H1 (cell line): ENCODE results near the gene SLC1A4.

Source experiments
- ATF2 ChIP-seq: IDR thresholded peaks from 2 replicates; pipeline ENCODE4 v1.6.1; 2012; ENCODE audit warnings: low read length, inconsistent platforms
- BCL11A ChIP-seq, 2 experiments: IDR thresholded peaks; one replicate each; pipeline ENCODE4 v1.6.1; 2011; ENCODE audit warnings: low read depth in 2 of 2, low read length in 2 of 2, mild to moderate bottlenecking in 2 of 2
- CBX5 ChIP-seq: fragments of 300-800, 300-1000 bp; sonication (generic); IDR thresholded peaks from 2 replicates; pipeline ENCODE4 v1.7.1; 2016; ENCODE audit warnings: antibody characterized with exemption, low read length, low read depth
- CTCF ChIP-seq, 3 experiments: IDR thresholded peaks; 1 replicate in 2 of 3; 2 replicates in 1 of 3; pipeline versions ENCODE4 v1.5.1 to v1.6.1; 2011; ENCODE audit warnings: low read length in 3 of 3, mild to moderate bottlenecking in 3 of 3, inconsistent platforms in 2 of 3, low read depth in 1 of 3, moderate library complexity in 1 of 3; ENCODE audit not compliant: insufficient read depth in 1 of 3; ENCODE audit errors: control extremely low read depth in 1 of 3
- EZH2 ChIP-seq: fragments of 200-600 bp; sonication (generic); IDR thresholded peaks from 2 replicates; pipeline ENCODE4 v1.7.1; 2012; ENCODE audit warnings: low read depth, mild to moderate bottlenecking, moderate library complexity, low read length, inconsistent platforms; ENCODE audit not compliant: severe bottlenecking
- GABPA ChIP-seq: IDR thresholded peaks from 2 replicates; pipeline ENCODE4 v1.6.1; 2011; ENCODE audit warnings: mild to moderate bottlenecking, low read length, moderate library complexity, borderline replicate concordance; ENCODE audit not compliant: insufficient read depth
- HDAC2 ChIP-seq, 2 experiments: fragments of 300-600 bp in 1 of 2; sonication (generic) in 1 of 2; IDR thresholded peaks; 2 replicates each; pipeline ENCODE4 v1.6.1; 2011 to 2012; ENCODE audit warnings: low read depth in 2 of 2, low read length in 2 of 2, mild to moderate bottlenecking in 2 of 2, moderate library complexity in 2 of 2, borderline replicate concordance in 1 of 2, inconsistent platforms in 1 of 2
- JUND ChIP-seq: IDR thresholded peaks from 2 replicates; pipeline ENCODE4 v1.6.1; 2011; ENCODE audit warnings: mild to moderate bottlenecking, improper control_type of control experiment, low read length
- PHF8 ChIP-seq: fragments of 200-600 bp; sonication (generic); conservative IDR thresholded peaks from 2 replicates; pipeline ENCODE4 v1.7.1; 2012; ENCODE audit warnings: low read depth, mild to moderate bottlenecking, inconsistent platforms, low read length, moderate library complexity
- POLR2AphosphoS5 ChIP-seq: IDR thresholded peaks from 2 replicates; pipeline ENCODE4 v1.6.1; 2011; ENCODE audit warnings: low read depth, low read length
- RAD21 ChIP-seq, 2 experiments: IDR thresholded peaks in 1 of 2; conservative IDR thresholded peaks in 1 of 2; 2 replicates each; pipeline ENCODE4 v1.6.1; 2011; ENCODE audit warnings: low read depth in 2 of 2, low read length in 2 of 2, improper control_type of control experiment in 1 of 2, inconsistent platforms in 1 of 2, mild to moderate bottlenecking in 1 of 2, moderate library complexity in 1 of 2
- SIN3A ChIP-seq, 2 experiments: IDR thresholded peaks in 1 of 2; conservative IDR thresholded peaks in 1 of 2; 2 replicates each; pipeline ENCODE4 v1.6.1; 2011 to 2012; ENCODE audit warnings: low read length in 2 of 2, improper control_type of control experiment in 1 of 2, low read depth in 1 of 2, mild to moderate bottlenecking in 1 of 2
- SRF ChIP-seq: IDR thresholded peaks from 2 replicates; pipeline ENCODE4 v1.6.1; 2011; ENCODE audit warnings: mild to moderate bottlenecking, low read depth, low read length, moderate library complexity

DNA sequence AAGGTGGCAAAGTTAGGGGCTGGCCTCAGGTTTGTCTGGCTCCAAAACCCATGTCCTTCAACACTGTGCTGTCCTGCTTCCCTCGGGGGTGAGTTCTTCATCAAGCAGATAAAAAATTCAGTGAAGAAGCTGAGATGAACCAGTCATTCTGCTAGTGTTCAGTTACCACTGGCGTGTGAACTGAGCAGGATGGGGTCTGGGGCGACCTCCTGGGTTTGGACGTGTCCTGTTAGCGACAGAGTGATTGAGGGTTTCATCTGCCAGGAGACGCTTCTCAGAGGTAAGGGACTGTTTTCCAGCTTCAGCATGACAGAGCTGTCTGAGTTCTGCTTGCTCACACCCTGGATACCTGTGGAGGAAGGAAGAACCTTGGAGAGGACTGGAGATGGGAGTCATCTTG lies 81.7 kb downstream of the SLC1A4 start:
- no peak for TF ChIP-seq JUND
- TF ChIP-seq CTCF (IDR thresholded peaks at IDR 0.05; ENCODE audit: control extremely low read depth in 1 of 3, insufficient read depth in 1 of 3, low read depth in 1 of 3, low read length in 3 of 3): no peak
- no peak for TF ChIP-seq SIN3A (conservative IDR thresholded peaks at IDR 0.05 in 1 of 2, IDR thresholded peaks at IDR 0.05 in 1 of 2; ENCODE audit: low read depth in 1 of 2, low read length in 2 of 2)
- TF ChIP-seq POLR2AphosphoS5: no peak
- no peak for TF ChIP-seq BCL11A (IDR thresholded peaks at IDR 0.05; ENCODE audit: low read depth in 2 of 2, low read length in 2 of 2)
- no peak for TF ChIP-seq RAD21 (IDR thresholded peaks at IDR 0.05 in 1 of 2, conservative IDR thresholded peaks at IDR 0.05 in 1 of 2; ENCODE audit: low read depth in 2 of 2, low read length in 2 of 2)
- TF ChIP-seq SRF: no peak
- TF ChIP-seq CBX5: no peak
- no peak for TF ChIP-seq EZH2
- TF ChIP-seq PHF8: no peak
- no peak for TF ChIP-seq HDAC2 (IDR thresholded peaks at IDR 0.05; ENCODE audit: borderline replicate concordance in 1 of 2, low read depth in 2 of 2, low read length in 2 of 2)
- TF ChIP-seq ATF2: no peak
- TF ChIP-seq GABPA: no peak
